A549 (cell line): ENCODE data around the gene ATP8A1. TPM values are rescaled to one million over a fixed set of nuclear protein-coding genes. Genes with fewer than 3 reads are reported as not detected.

ENCODE experiments used
- ATAC-seq, 2 experiments: fragments of 200-7000 bp in 1 of 2; fragments of >200 bp in 1 of 2; cut with Nextera tagmentation in 1 of 2; cut with Tn5 transposase in 1 of 2; 3 replicates each; pipeline versions ENCODE4 v1.8.0 to v1.9.1; 2018 to 2020; ENCODE audit warnings: mild to moderate bottlenecking in 1 of 2, moderate library complexity in 1 of 2
- CTCF ChIA-PET: fragments of 300-600 bp; sonication (Branson Sonifier 250); formaldehyde crosslinking; extraction: SDS; loops from one replicate; lab custom pipeline; 2021; ENCODE audit warnings: antibody characterized with exemption, inconsistent platforms; lab: Yijun Ruan, JAX
- POLR2A ChIA-PET: fragments of 350-600 bp; formaldehyde crosslinking; extraction: SDS; loops from one replicate; lab custom pipeline; 2021; ENCODE audit warnings: antibody characterized with exemption, inconsistent platforms; lab: Yijun Ruan, JAX
- DNase-seq, 2 experiments: peaks; one replicate each; pipeline versions ENCODE4 v3.0.0 to v3.0.0-alpha.2; 2011 to 2016; ENCODE audit warnings: low read depth in 1 of 2, low spot score in 1 of 2
- FAIRE-seq: peaks from 2 replicates; lab custom pipeline; 2011; peaks lifted over from hg19 to GRCh38; lab: Jason Lieb, UNC
- H3K27ac ChIP-seq, 2 experiments: fragments of >200 bp; sonication (Bioruptor Twin); formaldehyde crosslinking; 3 replicates each; pipeline ENCODE4 v1.5.1; 2016 to 2017
- H3K4me1 ChIP-seq: fragments of >200 bp; sonication (Bioruptor Twin); formaldehyde crosslinking; 3 replicates; pipeline ENCODE4 v1.6.1; 2016
- H3K4me2 ChIP-seq: fragments of >200 bp; sonication (Bioruptor Twin); formaldehyde crosslinking; 3 replicates; pipeline ENCODE4 v1.6.1; 2016
- H3K4me3 ChIP-seq: fragments of >200 bp; sonication (Bioruptor Twin); formaldehyde crosslinking; 3 replicates; pipeline ENCODE4 v1.5.1; 2016
- H3K9me3 ChIP-seq: fragments of >200 bp; sonication (Bioruptor Twin); formaldehyde crosslinking; 3 replicates; pipeline ENCODE4 v1.6.1; 2016
- CBX8 ChIP-seq: fragments of 200-600 bp; sonication (generic); IDR thresholded peaks from 2 replicates; pipeline ENCODE4 v1.6.1; 2016
- CTCF ChIP-seq: fragments of >200 bp; sonication (Bioruptor Twin); formaldehyde crosslinking; IDR thresholded peaks from 3 replicates; pipeline ENCODE4 v1.5.1; 2016
- EHF ChIP-seq: fragments of 250-450 bp; sonication (Bioruptor Pico); IDR thresholded peaks from 2 replicates; pipeline ENCODE4 v1.5.0; 2020; ENCODE audit warnings: mild to moderate bottlenecking
- ELK1 ChIP-seq: fragments of 150-350 bp; IDR thresholded peaks from 2 replicates; pipeline ENCODE4 v1.6.1; 2014; ENCODE audit warnings: low read depth, mild to moderate bottlenecking, low read length
- EP300 ChIP-seq, 2 experiments: fragments of >200 bp; sonication (Bioruptor Twin); formaldehyde crosslinking; IDR thresholded peaks; 2 replicates in 1 of 2; 3 replicates in 1 of 2; pipeline ENCODE4 v1.6.1; 2016 to 2017
- FOSL2 ChIP-seq, 2 experiments: fragments of 450-650 bp in 1 of 2; fragments of >200 bp in 1 of 2; sonication (Bioruptor Twin) in 1 of 2; formaldehyde crosslinking; IDR thresholded peaks; 2 replicates each; pipeline versions ENCODE4 v1.5.0 to v1.6.1; 2016 to 2020; ENCODE audit warnings: mild to moderate bottlenecking in 1 of 2, moderate library complexity in 1 of 2
- GATA3 ChIP-seq: IDR thresholded peaks from 2 replicates; pipeline ENCODE4 v1.6.1; 2012; ENCODE audit warnings: borderline replicate concordance
- HDAC2 ChIP-seq: fragments of 200-600 bp; sonication (generic); IDR thresholded peaks from 2 replicates; pipeline ENCODE4 v1.6.1; 2016
- JUN ChIP-seq, 2 experiments: fragments of >200 bp; sonication (Bioruptor Twin); formaldehyde crosslinking; IDR thresholded peaks; 2 replicates in 1 of 2; 3 replicates in 1 of 2; pipeline ENCODE4 v1.6.1; 2016 to 2017
- MAFK ChIP-seq: fragments of 450-650 bp; IDR thresholded peaks from 2 replicates; pipeline ENCODE4 v1.6.1; 2014; ENCODE audit not compliant: partially characterized antibody
- NFE2L2 ChIP-seq: fragments of 150-350 bp; conservative IDR thresholded peaks from 2 replicates; pipeline ENCODE4 v1.6.1; 2014; ENCODE audit warnings: low read length
- NPAS2 ChIP-seq: fragments of 250-450 bp; sonication (Bioruptor Pico); IDR thresholded peaks from 2 replicates; pipeline ENCODE4 v1.8.0; 2022; ENCODE audit warnings: mild to moderate bottlenecking, moderate library complexity, borderline replicate concordance
- PBX3 ChIP-seq: IDR thresholded peaks from 2 replicates; pipeline ENCODE4 v1.6.1; 2012
- POLR2AphosphoS2 ChIP-seq: conservative IDR thresholded peaks from 2 replicates; pipeline ENCODE4 v1.6.1; 2012; ENCODE audit warnings: low read length, improper control_type of control experiment, inconsistent platforms
- RAD21 ChIP-seq, 2 experiments: fragments of >200 bp in 1 of 2; sonication (Bioruptor Twin) in 1 of 2; formaldehyde crosslinking in 1 of 2; IDR thresholded peaks in 1 of 2; conservative IDR thresholded peaks in 1 of 2; 2 replicates in 1 of 2; 3 replicates in 1 of 2; pipeline ENCODE4 v1.6.1; 2012 to 2018; ENCODE audit warnings: inconsistent platforms in 1 of 2
- ZC3H11A ChIP-seq: fragments of 450-650 bp; IDR thresholded peaks from 2 replicates; pipeline ENCODE4 v1.6.1; 2014; ENCODE audit warnings: antibody characterized with exemption, mild to moderate bottlenecking
- ZNF302 ChIP-seq: fragments of 250-450 bp; sonication (Bioruptor Pico); IDR thresholded peaks from 2 replicates; pipeline ENCODE4 v1.9.0; 2021; ENCODE audit warnings: inconsistent platforms, mild to moderate bottlenecking, moderate library complexity
- WGBS: methylation state at CpG from one replicate; pipeline ENCODE4 v1.1.6; 2017; ENCODE audit errors: missing lambda C conversion rate; 5-methylcytosine and 5-hydroxymethylcytosine counted together
- polyA plus RNA-seq, 4 experiments: library from polyadenylated mRNA; depleted of rRNA in 3 of 4; stranded (reverse); fragments of >200 nt; fragmentation: RNase III in 1 of 4; extraction: RNeasy Plus Mini Kit Qiagen cat#74134 plus additional on column Dnase treatment in 1 of 4; gene quantifications; 2 replicates in 3 of 4; 3 replicates in 1 of 4; pipeline ENCODE4 v1.2.3, GENCODE V29; 2011 to 2017

Gene ATP8A1
- polyA plus RNA-seq, 2 of the 4 experiments (the other 2 are of a cell fraction): 0.06 to 0.25 TPM

- TF ChIP-seq CTCF: no peak
Measured at GRCh38 chr4:42398871-42399331, 258.0 kb downstream of the ATP8A1 start (continued).

GRCh38 chr4:42398171-42398870, 258.6 kb downstream of the ATP8A1 start:
- Histone ChIP-seq H3K4me2 (peak overlapping the region; percentile 81), H3K4me1 (no peaks in the 10 kb centered on the region)
- FAIRE-seq (no peak), ATAC-seq (peak; percentile 27 to 68; a peak in 5 of 6 replicates)
- TF ChIP-seq POLR2AphosphoS2: no peak
- no peak for TF ChIP-seq NPAS2 (CRISPR knock-in tag)
- no peak for TF ChIP-seq PBX3
- no peak for TF ChIP-seq MAFK
- TF ChIP-seq EP300 (IDR thresholded peaks at IDR 0.05): no peak
- TF ChIP-seq ZC3H11A: no peak
- no peak for TF ChIP-seq CBX8
- no peak for TF ChIP-seq ZNF302 (CRISPR knock-in tag)
- TF ChIP-seq EHF (CRISPR knock-in tag): no peak
- no peak for TF ChIP-seq FOSL2 (IDR thresholded peaks at IDR 0.05)
- no peak for TF ChIP-seq FOSL2 (CRISPR knock-in tag; IDR thresholded peaks at IDR 0.05)
- TF ChIP-seq GATA3: no peak
- no peak for TF ChIP-seq RAD21 (conservative IDR thresholded peaks at IDR 0.05 in 1 of 2, IDR thresholded peaks at IDR 0.05 in 1 of 2)
- TF ChIP-seq JUN (IDR thresholded peaks at IDR 0.05): no peak
- no peak for TF ChIP-seq ELK1
- TF ChIP-seq, all 56 proteins: peak for 0
- no peak overlapping the region for H3K27ac ChIP-seq
- no peaks in the 10 kb centered on the region for H3K9me3 ChIP-seq
- peak overlapping the region; percentile 34; the same call in 2 of the 3 replicates for H3K4me3 ChIP-seq
- ChIA-PET POLR2A (no interaction called here), CTCF (interaction anchor here (0.6 kb wide), 1 partner anchor 19 kb away, joined by 3 read pairs; no protein-coding TSS in a partner anchor)
- WGBS: 11% methylated on average over 27 of the region's 60 CpGs
- no peak for DNase-seq

- ChIA-PET CTCF (interaction anchor here (0.6 kb wide), 1 partner anchor 20 kb away, joined by 3 read pairs; no protein-coding TSS in a partner anchor), POLR2A (no interaction called here)
- Histone ChIP-seq H3K9me3 (no peaks in the 10 kb centered on the region), H3K4me2 (peak overlapping the region; percentile 81), H3K27ac (no peak overlapping the region), H3K4me1 (no peaks in the 10 kb centered on the region), H3K4me3 (peak overlapping the region; percentile 34)
- TF ChIP-seq CBX8: no peak
- TF ChIP-seq EP300 (IDR thresholded peaks at IDR 0.05): no peak
- no peak for TF ChIP-seq CTCF
- 0 out of 2 replicates have a peak, but pooled peaks have one; percentile 24 for TF ChIP-seq HDAC2
- no peak for TF ChIP-seq GATA3
- no peak for TF ChIP-seq POLR2AphosphoS2
- no peak for TF ChIP-seq NFE2L2
- no peak for FAIRE-seq
- DNase-seq: no peak
- ATAC-seq: peak; percentile 64 to 68; a peak in 5 of 6 replicates
- WGBS: no CpG with 5 or more reads among the region's 52 CpGs
Measured at GRCh38 chr4:42397635-42398170, 259.2 kb downstream of the ATP8A1 start.
